ENCODE data around the gene PPM1F.

- TF ChIP-seq, protein P1, sequence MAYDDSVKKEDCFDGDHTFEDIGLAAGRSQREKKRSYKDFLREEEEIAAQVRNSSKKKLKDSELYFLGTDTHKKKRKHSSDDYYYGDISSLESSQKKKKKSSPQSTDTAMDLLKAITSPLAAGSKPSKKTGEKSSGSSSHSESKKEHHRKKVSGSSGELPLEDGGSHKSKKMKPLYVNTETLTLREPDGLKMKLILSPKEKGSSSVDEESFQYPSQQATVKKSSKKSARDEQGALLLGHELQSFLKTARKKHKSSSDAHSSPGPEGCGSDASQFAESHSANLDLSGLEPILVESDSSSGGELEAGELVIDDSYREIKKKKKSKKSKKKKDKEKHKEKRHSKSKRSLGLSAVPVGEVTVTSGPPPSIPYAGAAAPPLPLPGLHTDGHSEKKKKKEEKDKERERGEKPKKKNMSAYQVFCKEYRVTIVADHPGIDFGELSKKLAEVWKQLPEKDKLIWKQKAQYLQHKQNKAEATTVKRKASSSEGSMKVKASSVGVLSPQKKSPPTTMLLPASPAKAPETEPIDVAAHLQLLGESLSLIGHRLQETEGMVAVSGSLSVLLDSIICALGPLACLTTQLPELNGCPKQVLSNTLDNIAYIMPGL (CRISPR knock-in tag; IDR thresholded peaks at IDR 0.05) = no peak
- TF ChIP-seq ATF2 (CRISPR knock-in tag; IDR thresholded peaks at IDR 0.05; ENCODE audit: borderline replicate concordance, low read depth) = no peak
- TF ChIP-seq, protein P2, sequence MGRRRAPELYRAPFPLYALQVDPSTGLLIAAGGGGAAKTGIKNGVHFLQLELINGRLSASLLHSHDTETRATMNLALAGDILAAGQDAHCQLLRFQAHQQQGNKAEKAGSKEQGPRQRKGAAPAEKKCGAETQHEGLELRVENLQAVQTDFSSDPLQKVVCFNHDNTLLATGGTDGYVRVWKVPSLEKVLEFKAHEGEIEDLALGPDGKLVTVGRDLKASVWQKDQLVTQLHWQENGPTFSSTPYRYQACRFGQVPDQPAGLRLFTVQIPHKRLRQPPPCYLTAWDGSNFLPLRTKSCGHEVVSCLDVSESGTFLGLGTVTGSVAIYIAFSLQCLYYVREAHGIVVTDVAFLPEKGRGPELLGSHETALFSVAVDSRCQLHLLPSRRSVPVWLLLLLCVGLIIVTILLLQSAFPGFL (CRISPR knock-in tag; IDR thresholded peaks at IDR 0.05; ENCODE audit: borderline replicate concordance) = no peak
- TF ChIP-seq, protein P3, sequence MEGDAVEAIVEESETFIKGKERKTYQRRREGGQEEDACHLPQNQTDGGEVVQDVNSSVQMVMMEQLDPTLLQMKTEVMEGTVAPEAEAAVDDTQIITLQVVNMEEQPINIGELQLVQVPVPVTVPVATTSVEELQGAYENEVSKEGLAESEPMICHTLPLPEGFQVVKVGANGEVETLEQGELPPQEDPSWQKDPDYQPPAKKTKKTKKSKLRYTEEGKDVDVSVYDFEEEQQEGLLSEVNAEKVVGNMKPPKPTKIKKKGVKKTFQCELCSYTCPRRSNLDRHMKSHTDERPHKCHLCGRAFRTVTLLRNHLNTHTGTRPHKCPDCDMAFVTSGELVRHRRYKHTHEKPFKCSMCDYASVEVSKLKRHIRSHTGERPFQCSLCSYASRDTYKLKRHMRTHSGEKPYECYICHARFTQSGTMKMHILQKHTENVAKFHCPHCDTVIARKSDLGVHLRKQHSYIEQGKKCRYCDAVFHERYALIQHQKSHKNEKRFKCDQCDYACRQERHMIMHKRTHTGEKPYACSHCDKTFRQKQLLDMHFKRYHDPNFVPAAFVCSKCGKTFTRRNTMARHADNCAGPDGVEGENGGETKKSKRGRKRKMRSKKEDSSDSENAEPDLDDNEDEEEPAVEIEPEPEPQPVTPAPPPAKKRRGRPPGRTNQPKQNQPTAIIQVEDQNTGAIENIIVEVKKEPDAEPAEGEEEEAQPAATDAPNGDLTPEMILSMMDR (IDR thresholded peaks at IDR 0.05) = no peak; the same call in 1 of the 2 replicates
- no peak for TF ChIP-seq ZNF416 (CRISPR knock-in tag; IDR thresholded peaks at IDR 0.05)
- TF ChIP-seq, protein P4, sequence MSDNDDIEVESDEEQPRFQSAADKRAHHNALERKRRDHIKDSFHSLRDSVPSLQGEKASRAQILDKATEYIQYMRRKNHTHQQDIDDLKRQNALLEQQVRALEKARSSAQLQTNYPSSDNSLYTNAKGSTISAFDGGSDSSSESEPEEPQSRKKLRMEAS (CRISPR knock-in tag; IDR thresholded peaks at IDR 0.05) = no peak
These were observed 32.1 kb upstream of the PPM1F start for GRCh38 chr22:21984793-21985192.
